Measurements from ENCODE around the gene DOCK6. TPM values are rescaled to one million over a fixed set of nuclear protein-coding genes. Genes with fewer than 3 reads are reported as not detected.

DOCK6 gene
- total and polyA plus RNA-seq, 10 of the 15 experiments (the other 5 are each of a cell fraction or from before 2014, with no cell fraction given) = 0.76 to 24.8 (median 4.7) TPM

- WGBS (ENCODE audit: insufficient coverage, insufficient replicate concordance, low lambda C conversion rate, missing lambda C conversion rate) = 31% methylated on average over 48 of the region's 48 CpGs
- H3K4me3 ChIP-seq = no peak overlapping the region
- TF ChIP-seq NBN (IDR thresholded peaks at IDR 0.05) = no peak
- no peak for TF ChIP-seq MTA2 (IDR thresholded peaks at IDR 0.05; ENCODE audit: low read depth)
- TF ChIP-seq CTCF (IDR thresholded peaks at IDR 0.05 in 2 of 3, conservative IDR thresholded peaks at IDR 0.05 in 1 of 3; ENCODE audit: control insufficient read depth in 2 of 3, extremely low read depth in 1 of 3, insufficient read depth in 1 of 3, low read depth in 3 of 3, low read length in 3 of 3) = peak; percentile 54 to 90 (median 61)
- TF ChIP-seq IRF4 (IDR thresholded peaks at IDR 0.05; ENCODE audit: low read depth, low read length) = no peak
- TF ChIP-seq MLLT1 (IDR thresholded peaks at IDR 0.05) = no peak
- TF ChIP-seq YY1 (IDR thresholded peaks at IDR 0.05; ENCODE audit: low read depth, low read length) = 0 out of 2 replicates have a peak, but pooled peaks have one; percentile 38
- TF ChIP-seq POLR2A (IDR thresholded peaks at IDR 0.05; ENCODE audit: low read depth, low read length) = 0 out of 2 replicates have a peak, but pooled peaks have one; percentile 26
- TF ChIP-seq POLR2AphosphoS5 (IDR thresholded peaks at IDR 0.05; ENCODE audit: low read length) = no peak
- TF ChIP-seq SP1 (IDR thresholded peaks at IDR 0.05; ENCODE audit: low read depth, low read length) = peak; percentile 18
- 0 out of 2 replicates have a peak, but pooled peaks have one; percentile 20 for TF ChIP-seq CREB1 (IDR thresholded peaks at IDR 0.05; ENCODE audit: low read depth)
- no peak for TF ChIP-seq ZBTB40 (IDR thresholded peaks at IDR 0.05; ENCODE audit: borderline replicate concordance)
- peak; percentile 48; the same call in 1 of the 2 replicates for TF ChIP-seq SMC3 (IDR thresholded peaks at IDR 0.05; ENCODE audit: borderline replicate concordance, low read length)
- no peak for TF ChIP-seq SRF (IDR thresholded peaks at IDR 0.05; ENCODE audit: low read depth in 2 of 2, low read length in 2 of 2)
- TF ChIP-seq PKNOX1 (IDR thresholded peaks at IDR 0.05) = peak; percentile 41; the same call in 1 of the 2 replicates
- H3K4me2 ChIP-seq (ENCODE audit: control insufficient read depth, insufficient read depth) = peak overlapping the region; percentile 55; the same call in 1 of the 2 replicates
- no peak overlapping the region for H3K9ac ChIP-seq (ENCODE audit: control insufficient read depth, insufficient read depth, low read length)
- no peaks in the 10 kb centered on the region for H3K79me2 ChIP-seq (ENCODE audit: control insufficient read depth, insufficient read depth, low read length)
- H3K27me3 ChIP-seq (replicated peaks in 1 of 2; ENCODE audit: control insufficient read depth in 2 of 2, insufficient read depth in 2 of 2, low read length in 1 of 2) = no peaks in the 10 kb centered on the region
- in situ Hi-C loops (cut with MboI) (no loop called here), intact Hi-C loops (cut with micrococcal nuclease; ENCODE audit: unreplicated experiment) (no loop called here)
- H2AFZ ChIP-seq (ENCODE audit: control insufficient read depth, low read depth, low read length) = peak overlapping the region; percentile 17; the same call in 1 of the 2 replicates
- FAIRE-seq (peak; percentile 75), ATAC-seq (peak; percentile 100), DNase-seq (ENCODE audit: low read depth, low spot score) (peak; percentile 4)
- ChIA-PET RAD21 (ENCODE audit: unreplicated experiment) (interaction anchor here (0.7 to 1.5 kb wide), 4 partner anchors 18 to 239 kb away, joined by 3 to 5 read pairs (median 3); partner anchors contain the start of gene ODAD3), POLR2A (no interaction called here), SMC1A (ENCODE audit: uncharacterized antibody, unreplicated experiment) (no interaction called here), CTCF (interaction anchor here (0.5 to 2.8 kb wide), 10 partner anchors 10 to 239 kb away, joined by 3 to 14 read pairs (median 3); partner anchors contain the start of gene DOCK6)
- H3K36me3 ChIP-seq (ENCODE audit: control insufficient read depth in 2 of 2, insufficient read depth in 2 of 2, low read length in 1 of 2) = no peaks in the 10 kb centered on the region; a peak in 2 of 4 replicates
- no TSS peak for BruUV-seq (replicated peaks)
- H3K27ac ChIP-seq (ENCODE audit: control insufficient read depth, insufficient read depth) = no peak overlapping the region
- H3K4me1 ChIP-seq (ENCODE audit: control insufficient read depth, insufficient read depth, low read length) = no peaks in the 10 kb centered on the region
- H4K20me1 ChIP-seq (ENCODE audit: control insufficient read depth, insufficient read depth) = no peaks in the 10 kb centered on the region
- H3K9me3 ChIP-seq (replicated peaks; ENCODE audit: control insufficient read depth, insufficient read depth, low read length) = no peaks in the 10 kb centered on the region
These were observed 19.2 kb downstream of the DOCK6 start for GRCh38 chr19:11242864-11243797.
